Stimulated activated CD8-positive, alpha-beta memory T cell treated with anti-CD3 and anti-CD28 coated beads, Interleukin-15, amount 100 ng/mL, for 4 hours (primary cell): ENCODE data around the gene ARL3.
"Not testable (repeated sequence)": the region's sequence is repeated elsewhere in the genome, so short reads cannot be mapped to it uniquely, and the experiment has no call there.

Experiments used
- DNase-seq, 2 donors: peaks; one replicate each; pipeline ENCODE4 v3.0.0-alpha.2; 2020; ENCODE audit warnings: low read depth in 2 of 2

Gene ARL3

DNA sequence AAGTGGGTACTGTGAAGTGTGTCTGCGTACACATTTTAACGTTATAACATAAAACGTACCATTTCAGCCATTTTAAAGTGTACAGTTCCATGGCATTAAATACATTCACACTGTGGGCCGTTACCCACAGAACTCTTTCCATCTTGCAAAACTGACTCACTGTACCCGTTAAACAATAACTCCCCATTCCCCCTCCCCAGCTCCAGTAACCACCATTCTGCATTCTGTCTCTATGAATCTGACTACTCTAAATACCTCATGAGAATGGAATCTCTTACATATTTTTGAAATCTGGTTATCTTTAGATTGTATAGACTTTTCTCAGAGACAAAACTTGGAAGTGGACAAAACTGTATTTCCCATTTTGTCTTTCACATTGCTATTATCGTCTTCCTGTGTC lies 9.3 kb downstream of the ARL3 start:
- no peak for DNase-seq

DNA sequence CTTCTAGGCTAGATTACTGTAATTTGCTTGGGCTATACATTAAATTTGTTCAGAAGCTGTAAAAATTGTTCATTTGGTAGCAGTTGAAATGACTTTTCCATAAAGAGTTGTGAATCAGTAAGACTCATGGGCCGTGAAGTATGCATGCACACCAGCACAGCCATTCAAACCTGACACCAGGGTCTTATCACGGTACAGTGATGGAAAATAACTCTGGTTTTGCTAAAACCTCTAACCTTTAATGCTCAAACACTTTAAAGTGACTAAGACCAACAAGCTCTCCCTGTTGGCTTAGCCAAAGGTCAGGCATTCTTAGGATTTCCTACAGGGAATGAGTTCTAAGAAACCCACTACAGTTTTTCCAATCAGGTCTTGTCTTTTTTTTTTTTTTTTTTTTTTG lies 11.5 kb downstream of the ARL3 start:
- DNase-seq, result no peak

- DNase-seq, result no peak
Observed at GRCh38 chr10:102701796-102702195, 12.4 kb downstream of the ARL3 start.

DNA sequence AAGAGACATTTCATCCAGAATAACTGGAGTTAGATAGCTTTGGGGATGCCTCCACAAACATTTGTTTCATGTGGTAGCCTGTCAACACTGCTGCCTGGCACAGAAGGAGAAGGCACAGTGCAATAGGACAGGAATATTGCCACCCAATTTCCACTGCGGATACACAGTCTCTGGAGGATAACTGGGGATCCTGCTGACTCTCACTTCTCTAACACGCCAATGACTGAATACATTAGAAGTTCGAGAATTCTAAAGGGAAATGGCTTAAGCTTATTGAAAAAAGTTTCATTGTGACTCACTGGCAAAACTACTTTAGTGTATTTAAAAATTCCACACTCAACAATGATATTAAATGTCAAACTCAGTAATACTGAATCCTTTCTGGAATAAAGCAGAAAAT lies 12.9 kb downstream of the ARL3 start:
- no peak for DNase-seq

- DNase-seq, result no peak
Observed at GRCh38 chr10:102698894-102699293, 15.3 kb downstream of the ARL3 start.

GRCh38 chr10:102696736-102697135 lies 17.5 kb downstream of the ARL3 start:
- DNase-seq, result no peak

GRCh38 chr10:102695401-102695800 lies 18.8 kb downstream of the ARL3 start:
- not testable (repeated sequence) for DNase-seq

DNA sequence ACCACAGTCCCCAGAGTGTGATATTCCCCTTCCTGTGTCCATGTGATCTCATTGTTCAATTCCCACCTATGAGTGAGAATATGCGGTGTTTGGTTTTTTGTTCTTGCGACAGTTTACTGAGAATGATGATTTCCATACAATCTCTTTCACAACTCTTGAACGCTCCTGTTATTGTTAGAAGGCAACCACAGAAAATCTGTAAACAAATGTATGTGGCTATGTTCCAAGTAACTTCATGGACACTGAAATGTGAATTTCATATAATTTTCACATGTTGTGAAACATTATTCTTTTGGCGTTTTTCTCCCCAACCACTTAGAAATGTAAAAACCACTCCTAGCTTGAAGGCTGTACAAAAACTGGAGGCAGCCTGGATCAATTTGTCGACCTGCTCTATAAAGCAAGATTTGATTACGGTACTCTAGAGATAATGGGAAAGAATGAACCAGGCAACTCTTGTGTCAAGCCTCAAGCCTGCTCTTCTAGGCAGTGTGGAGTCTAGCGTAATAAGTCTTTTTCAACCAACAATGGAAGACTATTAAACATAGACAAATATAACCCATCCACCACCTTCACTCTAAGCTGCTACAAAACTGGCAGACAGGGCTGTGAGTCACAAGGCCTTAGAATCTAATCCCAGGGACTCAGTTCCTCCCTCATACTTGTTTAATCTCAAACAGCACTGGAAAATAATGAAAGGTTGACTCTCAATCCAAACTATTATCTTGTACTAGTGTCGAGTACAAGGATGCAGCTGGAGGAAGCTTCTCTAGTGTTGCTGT lies 22.7 kb downstream of the ARL3 start:
- no peak for DNase-seq

GRCh38 chr10:102683736-102684135 lies 30.5 kb downstream of the ARL3 start:
- DNase-seq, result no peak

DNA sequence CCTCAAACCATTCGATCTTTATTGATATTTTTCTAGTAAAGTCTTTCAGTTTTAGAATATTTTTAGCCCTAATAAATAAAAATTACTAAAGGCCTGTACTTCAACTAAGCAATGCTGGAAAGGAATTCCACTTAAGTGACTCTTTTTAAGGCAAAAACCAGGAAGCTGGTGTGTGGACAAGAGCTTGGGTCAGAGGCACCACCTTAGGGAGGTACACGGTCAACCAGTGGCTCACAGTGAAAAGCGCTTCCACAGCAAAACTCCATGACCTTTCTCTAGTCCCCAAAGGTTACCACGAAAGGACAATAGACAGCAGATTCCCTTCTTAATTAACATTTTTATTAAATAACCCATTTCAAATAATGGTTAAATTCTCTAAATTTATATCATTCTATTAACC lies 31.2 kb downstream of the ARL3 start:
- no peak for DNase-seq

- DNase-seq, result no peak
Observed at GRCh38 chr10:102682416-102682815, 31.8 kb downstream of the ARL3 start.

DNA sequence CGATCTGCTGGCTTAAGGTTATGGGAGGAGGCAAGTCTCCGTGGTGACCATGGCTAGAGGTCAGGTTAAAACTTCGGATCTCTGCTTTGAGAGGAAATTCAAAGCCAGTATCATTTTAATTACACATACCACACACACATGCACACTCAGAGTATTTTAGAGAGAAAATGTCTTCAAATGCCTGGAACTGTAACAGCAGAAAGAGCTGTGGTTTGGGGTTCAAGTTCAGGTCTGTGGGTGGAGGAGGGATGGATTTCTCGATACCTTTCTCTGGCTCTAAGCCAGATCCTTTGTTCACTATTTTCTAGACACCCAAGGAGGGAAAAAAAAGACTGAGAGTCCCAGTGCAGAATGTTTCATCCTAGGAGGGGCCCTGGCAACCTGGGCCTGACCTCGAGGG lies 32.5 kb downstream of the ARL3 start:
- DNase-seq, result no peak

- no peak for DNase-seq
Observed at GRCh38 chr10:102679596-102679995, 34.6 kb downstream of the ARL3 start.

DNA sequence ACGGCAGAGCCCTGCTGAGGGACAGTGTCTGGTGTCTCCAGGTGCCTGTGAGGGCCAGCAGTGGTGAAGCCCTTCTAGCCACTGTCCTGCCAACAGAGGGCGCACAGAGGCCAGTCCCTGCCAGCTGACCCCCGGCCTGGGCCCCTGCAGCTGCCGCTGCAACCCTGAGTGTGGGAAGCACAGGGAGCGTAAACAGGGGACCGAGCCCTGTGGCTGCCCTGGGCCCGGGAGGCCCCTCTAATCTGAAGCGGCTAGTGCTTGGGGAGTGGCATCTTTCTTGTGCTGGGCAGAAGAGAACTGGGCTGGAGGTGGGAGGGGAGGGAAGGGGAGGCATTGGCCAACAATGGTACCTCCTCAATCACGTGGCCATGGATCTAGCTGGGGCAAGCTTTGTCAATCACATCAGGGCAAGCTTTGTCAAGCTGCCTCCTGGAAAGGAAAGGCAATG lies 35.3 kb downstream of the ARL3 start:
- DNase-seq, result no peak

DNA sequence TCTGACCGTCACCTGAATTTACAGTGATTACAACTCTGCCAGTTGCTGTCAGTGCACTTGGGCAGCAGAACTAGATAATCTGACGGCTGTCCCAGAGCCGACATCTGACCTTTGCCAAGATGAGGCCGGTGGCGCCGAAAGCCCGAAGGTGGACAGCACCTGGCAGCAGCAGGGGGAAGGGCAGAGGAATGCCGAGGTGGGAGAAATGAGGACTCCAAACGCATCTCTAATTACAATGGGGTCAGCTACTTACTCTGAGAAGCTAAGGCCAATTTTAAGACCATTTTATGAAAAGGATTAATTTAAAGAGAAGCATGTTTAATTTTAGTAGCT lies 36.2 kb downstream of the ARL3 start:
- no peak for DNase-seq

GRCh38 chr10:102677331-102678067 lies 36.7 kb downstream of the ARL3 start:
- no peak for DNase-seq

DNA sequence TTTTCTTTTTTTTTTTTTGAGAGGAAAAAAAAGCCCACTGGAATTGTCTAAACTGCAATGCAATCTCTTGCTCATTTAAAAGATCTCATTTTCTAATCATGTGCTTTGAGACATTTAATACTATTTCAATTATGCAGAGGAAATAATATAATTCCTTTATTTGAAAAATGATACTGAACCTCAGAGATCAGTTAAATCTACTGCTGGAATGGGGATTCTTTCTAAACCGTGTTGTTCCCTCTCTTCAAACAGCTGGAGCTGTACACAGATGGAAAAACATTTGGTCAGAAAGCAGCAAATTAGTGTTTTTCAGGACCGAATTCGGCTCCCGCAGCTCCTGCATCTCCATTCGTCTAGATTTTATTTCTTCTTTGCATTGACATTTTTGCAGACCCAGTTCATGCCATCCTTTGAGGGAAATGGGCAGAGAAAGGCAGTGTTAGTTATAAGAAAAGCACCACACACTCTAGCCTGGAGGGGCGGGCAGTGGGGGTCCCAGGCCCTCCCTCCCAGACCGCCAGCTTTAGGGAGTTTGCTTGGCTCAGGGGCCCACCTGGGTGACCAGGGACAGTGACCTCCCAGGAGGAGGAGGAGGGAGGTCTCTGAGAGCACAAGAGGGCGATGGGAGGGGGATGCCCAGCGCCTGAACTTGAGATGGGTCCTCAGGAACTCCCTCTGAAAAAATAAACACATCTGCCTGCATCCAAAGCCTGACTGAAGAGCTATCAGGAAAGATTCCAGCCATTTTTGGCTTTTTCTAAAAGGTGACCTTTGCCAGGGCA lies 37.5 kb downstream of the ARL3 start:
- DNase-seq, result no peak

DNA sequence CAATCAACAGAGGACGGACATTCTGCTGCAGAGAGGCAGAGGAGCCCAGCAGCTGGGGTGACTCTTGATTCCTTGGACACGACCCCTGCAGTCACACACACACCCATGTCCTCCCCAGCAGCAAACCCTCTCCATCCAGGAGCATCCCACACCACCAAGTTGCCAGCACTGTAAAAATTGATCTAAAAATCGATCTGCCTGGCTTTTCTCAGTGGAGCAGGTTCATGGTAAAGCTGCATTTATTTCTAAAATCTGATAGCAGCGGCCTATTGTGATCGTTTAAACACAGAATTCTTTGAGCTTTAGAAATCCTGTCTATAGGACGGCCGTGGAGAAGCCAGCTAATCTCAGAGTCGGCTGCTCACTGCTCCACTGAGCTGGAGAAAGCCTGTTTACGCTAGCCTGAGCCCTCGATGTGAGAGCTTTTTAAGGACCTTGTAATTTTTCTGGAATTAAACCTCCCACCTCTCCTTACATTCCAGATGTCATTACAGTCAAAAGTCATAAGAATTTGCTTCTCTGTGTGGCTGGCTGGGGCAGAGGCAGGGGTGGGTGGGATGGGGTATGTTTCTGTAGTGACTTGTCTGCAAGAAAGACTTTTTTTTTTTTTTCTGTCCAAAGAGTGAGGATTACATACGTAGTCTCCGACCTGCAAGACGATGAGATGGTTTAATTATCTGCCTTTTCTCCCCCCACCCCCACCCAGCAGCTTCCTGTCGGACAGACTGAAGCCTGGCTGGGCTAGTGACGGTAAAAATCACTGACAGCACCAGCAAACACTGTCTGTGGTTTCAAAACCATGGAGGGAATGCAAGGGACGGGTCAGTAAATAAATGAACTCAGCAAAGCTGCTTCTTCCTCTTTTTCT lies 38.3 kb downstream of the ARL3 start:
- DNase-seq, result no peak

- DNase-seq, result no peak
Observed at GRCh38 chr10:102675011-102675665, 39.1 kb downstream of the ARL3 start.

DNA sequence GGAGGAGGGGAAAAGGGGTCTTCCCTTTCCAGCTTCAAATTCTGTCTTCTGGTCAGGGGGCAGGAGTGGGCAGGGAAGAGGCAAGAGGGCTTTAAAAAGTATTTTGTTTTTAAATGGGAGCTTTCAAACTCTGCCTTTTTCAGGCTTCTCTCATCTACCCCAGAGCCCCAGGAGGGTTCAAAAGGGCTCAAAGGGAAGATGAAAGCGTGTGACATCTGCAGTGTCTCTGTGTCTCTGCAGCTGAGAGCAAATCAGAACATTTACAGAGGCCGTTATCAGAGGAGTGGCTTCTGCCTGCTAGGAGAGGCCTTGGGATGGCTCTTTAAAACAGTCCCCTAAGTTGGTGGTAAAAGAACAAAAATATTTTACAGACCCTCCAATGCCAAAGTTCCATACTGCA lies 39.6 kb downstream of the ARL3 start:
- DNase-seq, result no peak
